Inferior parietal cortex (tissue), 1 donor: ENCODE measurements around the gene PLEKHG4B.
A peak's percentile ranks its signal among the peaks of the same experiment; 100 is the strongest.
"Not testable (repeated sequence)": the region's sequence is repeated elsewhere in the genome, so short reads cannot be mapped to it uniquely, and the experiment has no call there.

ENCODE experiments used
- DNase-seq: peaks from one replicate; pipeline ENCODE4 v3.0.0-alpha.2; 2016; ENCODE audit errors: extremely low spot score

PLEKHG4B gene

DNA sequence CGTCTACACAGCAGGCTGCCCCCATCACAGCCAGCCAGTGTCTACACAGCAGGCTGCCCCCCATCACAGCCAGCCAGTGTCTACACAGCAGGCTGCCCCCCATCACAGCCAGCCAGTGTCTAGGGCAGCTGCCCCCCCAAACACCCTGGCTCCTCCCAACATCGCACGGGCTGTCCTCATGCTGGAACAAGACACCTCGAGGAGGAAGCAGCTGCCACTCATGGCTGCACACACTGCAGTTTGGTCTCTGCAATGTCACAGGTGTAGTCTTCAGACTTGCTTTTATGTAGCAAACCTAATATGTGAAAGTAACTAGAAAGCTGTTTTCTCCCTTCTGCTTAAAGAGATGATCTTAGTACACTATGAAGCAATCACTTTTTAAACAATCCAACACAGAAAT, 109.0 kb downstream of the PLEKHG4B start:
- no peak for DNase-seq

- no peak for DNase-seq
Measured at GRCh38 chr5:201672-202071, 109.7 kb downstream of the PLEKHG4B start.

DNA sequence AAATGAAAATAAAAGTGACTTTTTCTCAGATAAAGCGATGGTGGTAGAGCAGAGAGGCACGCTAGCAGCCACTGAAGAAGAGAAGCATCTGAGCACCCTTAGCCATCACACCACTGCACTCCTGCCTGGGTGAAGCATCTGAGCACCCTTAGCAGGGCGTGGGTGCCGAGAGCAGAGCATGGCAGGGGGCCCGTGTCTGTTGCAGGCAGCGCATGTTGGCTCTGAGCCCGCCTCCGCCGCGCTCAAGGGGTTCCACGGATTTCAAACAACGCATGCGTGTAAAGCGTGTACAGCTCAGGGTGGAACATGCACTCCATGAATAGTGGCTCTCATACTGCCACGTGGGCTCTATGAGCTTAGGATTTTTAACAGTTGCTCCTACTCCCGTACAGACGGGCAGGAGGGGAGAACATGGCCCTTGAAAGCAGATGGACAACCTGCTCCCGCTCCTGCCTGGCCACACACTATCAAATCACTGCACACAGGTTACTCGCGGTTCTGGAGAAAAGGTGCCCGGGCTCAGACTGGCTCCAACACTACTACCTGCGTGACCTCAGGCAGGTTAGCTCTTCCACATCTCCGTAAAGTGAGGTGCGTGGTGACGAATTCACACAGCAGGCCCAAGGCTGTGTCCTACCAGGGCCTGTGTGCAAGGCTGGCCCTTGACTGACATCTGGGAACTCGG, 111.4 kb downstream of the PLEKHG4B start:
- no peak for DNase-seq

DNA sequence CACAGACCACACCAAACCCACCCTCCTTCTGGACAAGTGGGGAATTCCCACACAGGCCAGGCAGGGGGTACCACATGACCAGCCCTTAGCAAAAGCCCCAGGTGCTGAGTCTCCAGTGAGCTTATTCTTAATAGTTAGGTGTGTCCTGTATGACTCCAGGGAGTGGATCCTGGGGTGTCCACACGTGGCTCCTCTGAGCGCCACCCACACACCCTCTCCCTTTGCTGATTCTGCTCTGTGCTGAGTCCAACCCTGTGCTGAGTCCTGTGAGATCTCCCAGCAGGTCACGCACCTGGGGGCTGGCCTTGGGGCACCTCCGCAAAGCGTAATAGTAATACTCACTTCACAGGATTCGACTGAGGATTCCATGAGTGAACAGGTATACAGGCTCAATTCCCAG, 112.0 kb downstream of the PLEKHG4B start:
- DNase-seq: no peak

DNA sequence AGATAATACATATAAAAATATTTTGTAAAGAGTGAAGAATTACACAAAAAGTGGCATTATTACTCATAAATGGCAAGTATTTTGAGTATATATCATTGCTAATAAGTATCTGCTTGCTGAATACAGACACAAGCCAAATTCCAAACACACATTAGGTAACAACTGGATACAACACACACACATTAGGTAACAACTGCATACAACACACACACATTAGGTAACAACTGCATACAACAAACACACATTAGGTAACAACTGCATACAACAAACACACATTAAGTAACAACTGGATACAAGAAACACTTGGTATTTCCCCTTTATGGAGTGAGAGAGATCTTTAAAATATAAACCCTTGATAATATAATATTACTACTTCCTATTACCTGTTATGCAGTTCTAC, 112.5 kb downstream of the PLEKHG4B start:
- DNase-seq: no peak

DNA sequence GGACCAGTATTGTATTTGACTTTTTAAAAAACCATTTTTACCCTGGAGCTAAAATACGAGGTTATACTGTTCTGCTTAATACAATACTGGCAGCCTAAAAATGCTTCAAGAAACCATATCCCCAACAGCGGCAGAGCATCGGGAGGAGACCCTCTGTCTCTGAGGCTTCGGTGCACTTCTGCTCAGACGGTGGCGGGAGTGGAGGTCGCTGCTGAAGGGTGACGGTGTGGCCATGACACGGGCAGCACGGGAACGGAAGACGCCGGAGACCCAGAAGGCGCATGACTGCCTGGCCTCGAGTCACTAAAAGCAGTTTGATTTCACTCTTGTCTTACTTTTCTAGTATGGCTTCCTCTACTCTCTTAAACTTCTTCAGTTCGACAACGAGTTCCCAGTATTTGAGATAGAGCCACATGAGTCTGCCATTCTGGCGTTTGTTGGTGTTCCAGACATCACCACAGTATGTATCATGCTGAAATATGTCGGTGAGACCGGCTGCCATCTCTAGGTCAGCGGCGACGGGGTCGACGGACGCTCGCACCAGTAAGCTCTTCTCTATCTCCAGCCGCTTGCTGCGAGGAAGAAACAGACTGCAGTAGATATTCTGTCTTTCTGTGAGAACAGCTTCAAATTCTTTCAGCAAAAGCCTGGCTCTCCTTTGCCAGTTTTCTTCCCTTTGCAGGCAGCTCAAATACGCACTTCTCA, 113.2 kb downstream of the PLEKHG4B start:
- no peak for DNase-seq

DNA sequence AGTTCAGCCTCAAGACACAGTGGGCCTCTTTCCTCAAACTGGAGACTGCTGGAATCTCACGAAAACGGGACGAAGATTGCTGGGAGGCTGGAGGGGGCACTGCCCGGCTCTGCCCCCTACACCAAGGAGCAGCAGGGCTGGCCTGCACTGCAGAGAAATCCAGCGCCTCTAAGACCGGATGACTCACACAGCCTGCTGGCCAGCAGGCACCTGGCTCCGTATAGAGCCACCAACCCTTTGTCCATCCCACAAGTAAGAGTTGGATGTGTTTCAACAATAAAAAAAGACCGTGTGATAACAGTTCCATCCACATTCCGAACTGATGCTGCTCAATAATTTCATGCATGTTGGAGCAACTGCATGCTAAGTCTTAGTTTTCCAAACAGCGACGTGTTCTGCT, 114.4 kb downstream of the PLEKHG4B start:
- DNase-seq: no peak

DNA sequence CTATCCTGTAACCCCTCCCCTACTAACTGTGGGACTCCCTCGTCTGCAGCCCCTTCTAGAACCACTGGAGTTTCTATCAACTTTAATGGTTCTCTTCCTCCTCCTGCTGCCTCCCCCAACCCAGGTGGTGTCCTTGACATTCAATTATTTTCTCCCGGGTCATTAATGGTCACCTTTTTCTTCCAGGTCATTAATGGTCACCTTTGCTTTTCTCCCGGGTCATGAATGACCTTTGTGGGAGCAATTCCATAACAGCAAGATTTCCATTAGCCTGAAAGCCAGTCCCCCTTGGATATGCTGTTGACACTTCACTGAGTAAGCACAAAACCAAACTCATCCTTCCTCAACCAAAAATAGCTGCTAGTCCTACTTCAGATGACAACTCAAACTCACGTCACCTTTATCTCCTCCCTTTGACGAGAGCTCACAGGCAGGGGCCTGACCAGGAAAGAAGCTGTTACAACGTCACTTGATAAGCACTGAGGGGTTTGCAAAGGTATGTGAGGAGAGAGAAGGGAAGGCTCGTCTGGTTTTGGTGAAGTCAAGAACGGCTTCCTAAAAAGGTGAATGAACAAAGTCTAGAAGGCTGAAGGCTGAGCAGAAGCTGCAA, 115.1 kb downstream of the PLEKHG4B start:
- DNase-seq: no peak

GRCh38 chr5:207599-207998, 115.6 kb downstream of the PLEKHG4B start:
- DNase-seq: no peak

DNA sequence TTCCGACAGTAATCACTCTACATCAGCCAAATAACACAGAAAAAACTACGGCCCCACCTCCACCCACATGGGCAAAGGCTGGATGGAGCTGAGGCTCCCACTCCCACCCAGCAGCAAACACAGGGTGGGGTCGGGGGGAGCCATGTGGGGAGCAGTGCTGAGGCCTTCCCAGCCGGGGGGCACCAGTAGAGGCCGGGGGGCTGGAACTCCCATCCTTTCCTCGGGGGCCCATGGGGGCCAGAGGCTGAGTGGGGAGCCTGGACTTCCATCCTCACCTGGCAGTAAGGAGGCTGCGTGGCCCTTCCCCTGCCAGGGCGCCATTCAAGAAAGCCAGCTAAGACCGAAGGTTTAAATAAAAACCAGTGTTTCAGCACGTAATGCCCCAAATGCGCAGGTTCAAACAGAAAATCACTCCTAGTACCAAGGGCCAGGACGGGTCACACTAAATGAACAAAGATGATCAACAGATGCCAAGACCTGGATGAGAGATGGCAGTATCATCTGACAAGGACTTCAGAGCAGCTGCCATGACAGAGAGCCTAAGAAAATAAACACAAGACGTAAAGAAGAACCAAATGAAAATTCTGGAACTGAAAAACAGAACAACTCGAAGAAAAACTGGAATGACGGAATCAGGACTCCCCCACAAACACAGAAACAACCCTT, 116.6 kb downstream of the PLEKHG4B start:
- no peak for DNase-seq

- no peak for DNase-seq
Measured at GRCh38 chr5:213803-214395, 121.9 kb downstream of the PLEKHG4B start.

DNA sequence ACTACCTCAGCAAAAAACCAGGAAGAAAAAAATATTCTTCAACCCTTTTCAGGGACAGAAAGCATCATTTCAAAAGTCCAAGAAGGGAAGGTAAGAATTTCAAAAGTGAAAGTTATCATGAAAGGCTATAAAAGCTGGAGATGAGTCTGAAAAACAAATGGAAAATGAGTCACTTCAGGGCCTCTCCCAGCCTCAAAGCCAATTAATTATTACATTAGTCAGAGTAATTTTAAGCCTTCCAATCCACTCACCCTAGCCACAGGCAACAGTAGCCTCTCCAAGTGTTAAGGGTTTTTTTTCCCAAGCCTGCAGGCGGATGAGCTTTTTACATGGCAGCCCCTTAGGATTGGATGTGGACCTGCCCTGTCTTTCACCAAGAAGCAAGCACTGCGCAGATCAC, 123.3 kb downstream of the PLEKHG4B start:
- DNase-seq: not testable (repeated sequence)

DNA sequence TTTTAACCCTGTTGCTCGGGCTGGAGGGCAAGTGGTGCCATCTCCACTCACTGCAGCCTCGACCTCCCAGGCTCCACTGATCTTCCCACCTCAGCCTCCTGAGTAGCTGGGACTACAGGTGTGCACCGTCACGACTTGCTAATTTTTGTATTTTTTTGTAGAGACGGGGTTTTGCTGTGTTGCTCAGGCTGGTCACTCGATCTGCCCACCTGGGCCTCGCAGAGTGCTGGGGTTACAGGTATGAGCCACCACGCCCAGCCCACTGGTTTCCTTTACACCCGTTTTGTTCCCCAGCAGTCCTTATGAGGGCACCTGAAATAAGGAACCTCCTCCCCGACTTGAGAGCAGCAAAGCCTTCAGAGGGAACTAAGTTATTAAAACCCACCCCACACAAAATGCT, 124.1 kb downstream of the PLEKHG4B start:
- DNase-seq: not testable (repeated sequence)

DNA sequence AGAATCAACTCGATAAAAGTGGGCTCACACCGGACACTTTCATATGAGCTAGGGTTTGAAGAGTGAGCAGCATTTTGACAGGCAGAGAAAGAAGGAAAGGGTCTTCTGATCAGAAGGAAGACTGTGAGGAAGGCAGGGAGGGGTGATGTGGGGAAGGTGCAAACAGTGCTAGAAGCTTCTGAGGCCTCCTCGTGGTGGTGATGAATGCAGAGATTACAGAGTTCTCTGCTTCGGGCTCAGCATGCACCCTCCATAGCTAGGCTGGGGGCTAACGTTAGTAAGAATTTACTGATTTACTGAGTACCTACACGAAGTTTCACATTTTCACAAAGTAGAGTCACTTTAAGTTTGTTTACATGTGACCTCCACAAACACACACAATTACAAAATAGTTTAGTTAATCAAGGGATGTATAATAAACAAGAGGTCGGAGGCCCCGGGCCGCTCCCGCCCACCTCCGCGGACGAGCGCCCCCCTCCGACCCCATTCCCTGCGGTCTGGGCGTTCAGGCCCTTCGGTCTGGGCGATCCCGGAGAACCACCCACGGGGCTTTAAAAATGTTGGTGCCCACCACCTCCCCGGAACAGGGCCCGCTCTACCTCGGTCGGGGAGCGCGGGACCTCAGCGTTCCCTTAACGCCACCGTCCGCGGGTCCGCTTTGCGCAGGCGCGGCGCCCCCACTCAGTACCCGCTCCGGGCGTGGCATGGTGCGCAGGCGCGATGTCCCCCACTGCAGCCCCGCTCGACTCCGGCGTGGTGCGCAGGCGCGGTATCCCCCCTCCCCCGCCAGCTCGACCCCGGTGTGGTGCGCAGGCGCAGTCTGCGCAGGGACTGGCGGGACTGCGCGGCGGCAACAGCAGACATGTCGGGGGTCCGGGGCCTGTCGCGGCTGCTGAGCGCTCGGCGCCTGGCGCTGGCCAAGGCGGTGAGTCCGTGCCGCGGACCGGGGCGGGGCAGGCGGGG, 125.8 kb downstream of the PLEKHG4B start, which contains the start of the genes CCDC127 and SDHA:
Gene CCDC127 (minus strand): TSS at position 660 of the 963 bp plus-strand sequence. CDS start 1,304 bp downstream, outside the sequence.
Gene SDHA (plus strand): TSS at position 827 of the 963 bp plus-strand sequence. CDS start 36 bp downstream, at position 863.
- peak; percentile 94 for DNase-seq

- DNase-seq: no peak
Measured at GRCh38 chr5:218457-219291, 126.7 kb downstream of the PLEKHG4B start.

DNA sequence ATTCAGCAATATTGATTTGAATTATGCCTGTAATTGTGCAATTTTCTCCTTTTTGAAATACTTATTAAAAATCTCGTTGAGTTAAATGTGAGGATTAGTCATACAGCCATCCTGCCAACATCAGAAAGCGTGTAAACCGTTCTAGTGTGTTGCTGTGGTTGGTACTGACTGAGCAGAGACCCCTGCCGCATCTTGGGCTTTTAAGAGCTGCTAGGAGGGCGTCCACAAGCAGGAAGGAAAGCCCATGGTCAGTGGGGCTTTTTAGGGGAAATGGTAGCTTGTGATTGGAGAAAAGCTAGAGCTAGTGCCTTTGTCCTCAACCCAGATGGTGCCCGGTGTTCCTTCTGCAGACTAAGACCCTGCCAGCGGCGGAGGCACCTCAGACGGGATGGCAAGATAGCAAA, 127.5 kb downstream of the PLEKHG4B start:
- DNase-seq: no peak

DNA sequence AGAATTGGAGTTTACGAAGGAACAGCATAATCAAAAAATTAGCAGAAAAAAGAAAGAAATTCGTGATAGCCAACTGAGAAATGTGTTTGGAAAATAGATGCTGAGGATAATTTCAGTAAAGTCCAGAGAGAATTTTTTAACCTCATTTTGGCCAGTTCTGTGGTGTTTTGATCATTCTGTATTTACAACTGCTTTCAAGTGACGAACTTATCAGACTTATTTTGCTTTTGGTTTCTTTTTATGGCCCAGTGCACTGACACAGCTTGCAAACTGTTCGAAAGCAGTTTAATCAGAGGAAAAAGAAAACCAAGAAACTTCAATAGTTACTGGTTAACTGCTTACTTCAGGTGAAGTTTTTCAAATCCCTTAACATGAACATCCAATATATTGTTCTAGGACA, 128.0 kb downstream of the PLEKHG4B start:
- DNase-seq: no peak

DNA sequence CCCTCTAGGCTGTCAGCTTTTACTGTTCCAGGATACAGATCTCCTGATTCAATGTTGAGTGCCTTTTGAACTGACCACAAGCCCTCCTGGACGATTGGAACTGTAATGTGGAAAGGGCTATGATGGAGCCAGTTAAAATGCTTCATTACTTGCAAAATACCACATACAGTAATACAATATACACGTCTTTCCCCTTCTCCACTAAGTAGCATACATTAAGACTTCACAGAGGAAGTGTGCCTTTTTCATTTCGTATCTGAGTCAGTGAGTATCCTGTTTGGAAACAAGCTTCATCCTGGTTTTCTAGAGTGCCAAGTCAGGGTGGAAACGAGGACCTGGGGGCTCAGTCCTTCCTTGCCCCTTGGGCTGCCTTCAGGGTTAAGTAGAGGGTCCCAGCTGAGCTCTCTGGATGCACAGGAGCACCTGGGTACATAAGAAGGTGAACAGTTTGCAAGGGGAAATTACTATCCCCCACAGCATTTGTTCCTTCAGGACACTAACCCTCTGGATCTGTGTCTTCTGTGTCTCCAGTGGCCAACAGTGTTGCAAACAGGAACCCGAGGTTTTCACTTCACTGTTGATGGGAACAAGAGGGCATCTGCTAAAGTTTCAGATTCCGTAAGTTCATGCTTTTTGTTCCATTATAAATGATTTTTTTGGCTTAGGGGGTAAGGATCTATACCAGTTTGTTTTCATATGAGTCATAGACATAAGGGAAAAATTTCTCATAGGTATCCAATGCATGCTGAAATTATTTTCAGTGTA, 131.2 kb downstream of the PLEKHG4B start:
- DNase-seq: not testable (repeated sequence)

DNA sequence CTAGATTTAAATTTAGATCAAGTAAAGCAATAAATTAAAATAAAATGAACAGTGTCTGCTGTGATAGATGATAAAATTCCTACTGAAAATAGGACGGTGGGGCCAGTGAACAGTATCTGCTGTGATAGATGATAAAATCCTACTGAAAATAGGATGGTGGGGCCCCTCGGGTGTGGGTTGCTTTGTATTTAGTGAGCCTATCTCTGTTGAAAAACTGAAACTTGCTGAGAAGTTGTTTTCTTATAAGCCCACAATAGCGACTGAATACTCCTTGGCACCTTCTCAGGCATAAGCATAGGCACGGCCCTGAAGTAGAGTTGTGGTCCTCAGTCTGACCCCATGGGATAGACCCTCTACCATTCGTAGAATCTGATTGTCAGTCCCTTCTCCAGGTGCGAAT, 131.8 kb downstream of the PLEKHG4B start:
- DNase-seq: no peak
